Activated CD4-positive, alpha-beta T cell treated with anti-CD3 and anti-CD28 coated beads for 36 hours (primary cell): ENCODE data around the gene CLDN24. TPM values are rescaled to one million over a fixed set of nuclear protein-coding genes. Genes with fewer than 3 reads are reported as not detected.
A peak's percentile ranks its signal among the peaks of the same experiment; 100 is the strongest.

Source experiments
- ATAC-seq: fragments of 200-7000 bp; cut with Tn5 transposase; one replicate; pipeline ENCODE4 v1.10.0; 2021; ENCODE audit warnings: mild to moderate bottlenecking, moderate library complexity
- CTCF ChIA-PET: fragments of 350-600 bp; sonication (Branson Sonifier 250); formaldehyde crosslinking; loops from one replicate; lab custom pipeline; 2021; ENCODE audit warnings: antibody characterized with exemption; lab: Charles Lee
- POLR2A ChIA-PET: fragments of 350-600 bp; sonication (Branson Sonifier 250); formaldehyde crosslinking; loops from one replicate; lab custom pipeline; 2021; ENCODE audit warnings: antibody characterized with exemption, inconsistent platforms; lab: Charles Lee
- DNase-seq: peaks from one replicate; pipeline ENCODE4 v3.0.0-alpha.2; 2020
- H3K27ac Mint-ChIP-seq: one replicate; pipeline ENCODE4 v1.8.0; 2021; ENCODE audit warnings: mixed read lengths
- H3K27me3 Mint-ChIP-seq: one replicate; pipeline ENCODE4 v1.8.0; 2021; ENCODE audit warnings: mixed read lengths
- H3K36me3 Mint-ChIP-seq: one replicate; pipeline ENCODE4 v1.8.0; 2021; ENCODE audit warnings: low read depth, mixed read lengths
- H3K4me1 Mint-ChIP-seq: one replicate; pipeline ENCODE4 v1.8.0; 2021; ENCODE audit warnings: mixed read lengths
- H3K4me3 Mint-ChIP-seq: one replicate; pipeline ENCODE4 v1.8.0; 2021; ENCODE audit warnings: mild to moderate bottlenecking, moderate library complexity, mixed read lengths
- H3K9me3 Mint-ChIP-seq: one replicate; pipeline ENCODE4 v1.8.0; 2021; ENCODE audit warnings: low read depth, mixed read lengths
- intact Hi-C, 2 experiments: fragments of 100-400 bp; cut with DNase I in 1 of 2; cut with micrococcal nuclease in 1 of 2; formaldehyde crosslinking; loops; one replicate each; pipeline versions ENCODE4 v1.14.2 to v1.15.1; 2022 to 2024; cut with DNase I, micrococcal nuclease
- total RNA-seq, 2 experiments: library from RNA; stranded (reverse); gene quantifications; one replicate each; pipeline ENCODE4 v1.2.3, GENCODE V29; 2021

Gene CLDN24
- total RNA-seq, 2 experiments from 2014 or later, result not detected

DNA sequence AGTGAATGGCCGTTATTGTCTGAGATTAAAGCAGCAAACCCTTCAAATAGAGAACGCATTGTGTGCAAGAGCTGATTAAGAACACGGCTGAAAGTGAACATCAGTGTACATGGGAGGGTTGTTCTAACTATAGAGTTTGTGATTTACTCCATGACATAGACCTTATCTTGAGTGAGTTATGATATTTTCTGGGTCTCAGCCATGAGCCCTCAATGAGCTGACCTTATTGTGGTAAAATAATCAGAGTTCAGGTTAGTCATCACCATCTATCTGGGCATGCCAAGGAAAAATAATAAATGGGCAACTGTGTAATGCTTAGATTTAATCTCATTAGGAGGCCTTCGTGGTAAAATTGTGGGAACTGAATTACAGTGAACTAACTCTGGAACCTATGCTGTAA, 33.2 kb upstream of the CLDN24 start:
- ATAC-seq, result no peak
- intact Hi-C loops, result no loop called here
- no peak for DNase-seq
- H3K4me1 Mint-ChIP-seq, result peaks cover 2% of the 10 kb centered on the region
- H3K36me3 Mint-ChIP-seq, result peaks cover 1% of the 10 kb centered on the region
- H3K9me3 Mint-ChIP-seq, result no peaks in the 10 kb centered on the region
- H3K4me3 Mint-ChIP-seq, result no peak overlapping the region
- ChIA-PET CTCF (interaction anchor here (0.9 kb wide), 1 partner anchor 14 kb away, joined by 3 read pairs; no protein-coding TSS in a partner anchor), POLR2A (no interaction called here)
- H3K27me3 Mint-ChIP-seq, result peaks cover 8% of the 10 kb centered on the region
- H3K27ac Mint-ChIP-seq, result no peak overlapping the region

DNA sequence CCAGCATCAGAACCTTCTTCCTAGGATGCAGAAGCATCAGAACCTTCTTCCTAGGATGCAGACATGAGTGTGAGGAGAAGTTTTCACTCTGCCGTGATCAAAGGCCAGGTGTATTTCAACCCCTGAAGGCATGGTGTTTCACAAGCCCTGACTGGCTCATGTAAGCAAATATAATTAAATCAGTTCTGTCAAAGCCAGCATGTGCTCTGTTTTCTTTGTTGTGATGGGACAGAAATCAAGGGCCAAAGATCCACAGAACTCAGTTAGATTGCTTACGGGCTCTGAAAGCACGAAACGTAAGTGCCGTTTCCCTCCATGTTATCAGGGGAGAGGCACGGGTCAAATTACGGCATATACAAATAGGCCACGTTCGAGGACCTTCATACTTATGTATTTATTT, 32.0 kb upstream of the CLDN24 start:
- ChIA-PET CTCF (no interaction called here), POLR2A (no interaction called here)
- H3K36me3 Mint-ChIP-seq, result peaks cover 4% of the 10 kb centered on the region
- H3K27ac Mint-ChIP-seq, result no peak overlapping the region
- no peaks in the 10 kb centered on the region for H3K9me3 Mint-ChIP-seq
- H3K4me1 Mint-ChIP-seq, result peaks cover 9% of the 10 kb centered on the region
- intact Hi-C loops, result no loop called here
- DNase-seq, result no peak
- no peak overlapping the region for H3K4me3 Mint-ChIP-seq
- H3K27me3 Mint-ChIP-seq, result peaks cover 13% of the 10 kb centered on the region
- ATAC-seq, result no peak

DNA sequence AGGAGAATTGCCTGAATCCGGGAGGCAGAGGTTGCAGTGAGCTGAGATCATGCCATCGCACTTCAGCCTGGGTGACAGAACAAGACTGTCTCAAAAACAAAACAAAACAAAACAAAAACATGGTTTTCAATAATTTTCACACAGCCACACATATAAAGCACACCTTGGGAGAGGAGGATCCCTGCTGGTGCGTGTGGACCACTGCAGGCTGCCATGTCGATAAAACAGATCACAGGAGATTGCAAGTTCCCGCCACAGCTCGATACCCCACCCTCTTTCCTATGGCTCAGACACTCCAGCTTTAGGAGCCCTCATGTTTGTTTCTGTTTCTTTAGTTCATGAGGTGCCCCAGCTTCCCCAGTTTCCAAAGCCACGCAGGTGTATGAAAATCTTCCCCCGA, 31.3 kb upstream of the CLDN24 start:
- peaks cover 13% of the 10 kb centered on the region for H3K27me3 Mint-ChIP-seq
- peaks cover 15% of the 10 kb centered on the region for H3K4me1 Mint-ChIP-seq
- ChIA-PET CTCF (no interaction called here), POLR2A (no interaction called here)
- no peak overlapping the region for H3K27ac Mint-ChIP-seq
- no peak overlapping the region for H3K4me3 Mint-ChIP-seq
- DNase-seq, result no peak
- intact Hi-C loops, result no loop called here
- H3K9me3 Mint-ChIP-seq, result no peaks in the 10 kb centered on the region
- no peak for ATAC-seq
- H3K36me3 Mint-ChIP-seq, result peaks cover 4% of the 10 kb centered on the region

GRCh38 chr4:183352546-183352945, 30.3 kb upstream of the CLDN24 start:
- POLR2A ChIA-PET, result no interaction called here
- no peak for ATAC-seq
- Mint-ChIP-seq H3K4me1 (peaks cover 17% of the 10 kb centered on the region), H3K27me3 (peaks cover 13% of the 10 kb centered on the region), H3K9me3 (no peaks in the 10 kb centered on the region), H3K36me3 (peaks cover 4% of the 10 kb centered on the region), H3K27ac (no peak overlapping the region), H3K4me3 (no peak overlapping the region)
- CTCF ChIA-PET, result interaction anchor here (0.7 kb wide), 1 partner anchor 22 kb away, joined by 3 read pairs; no protein-coding TSS in a partner anchor
- intact Hi-C loops, result no loop called here
- DNase-seq, result no peak

- Mint-ChIP-seq H3K27ac (peak overlapping the region; percentile 60), H3K9me3 (no peaks in the 10 kb centered on the region), H3K4me3 (no peak overlapping the region), H3K4me1 (peaks cover 17% of the 10 kb centered on the region), H3K27me3 (peaks cover 12% of the 10 kb centered on the region), H3K36me3 (peaks cover 4% of the 10 kb centered on the region)
- DNase-seq, result no peak
- ATAC-seq, result no peak
- intact Hi-C loops, result no loop called here
- ChIA-PET CTCF (no interaction called here), POLR2A (no interaction called here)
Measured at GRCh38 chr4:183350317-183351071, 28.3 kb upstream of the CLDN24 start.

GRCh38 chr4:183349673-183350072, 27.4 kb upstream of the CLDN24 start:
- peaks cover 16% of the 10 kb centered on the region for H3K27me3 Mint-ChIP-seq
- intact Hi-C loops, result loop anchor here (1.0 to 5.0 kb wide), 3 partner anchors 48 to 58 kb away; no protein-coding TSS in a partner anchor
- H3K36me3 Mint-ChIP-seq, result peaks cover 4% of the 10 kb centered on the region
- DNase-seq (peak; percentile 25), ATAC-seq (no peak)
- peak overlapping the region; percentile 37 for H3K27ac Mint-ChIP-seq
- H3K9me3 Mint-ChIP-seq, result no peaks in the 10 kb centered on the region
- peaks cover 17% of the 10 kb centered on the region for H3K4me1 Mint-ChIP-seq
- POLR2A ChIA-PET, result no interaction called here
- no peak overlapping the region for H3K4me3 Mint-ChIP-seq
- CTCF ChIA-PET, result no interaction called here

DNA sequence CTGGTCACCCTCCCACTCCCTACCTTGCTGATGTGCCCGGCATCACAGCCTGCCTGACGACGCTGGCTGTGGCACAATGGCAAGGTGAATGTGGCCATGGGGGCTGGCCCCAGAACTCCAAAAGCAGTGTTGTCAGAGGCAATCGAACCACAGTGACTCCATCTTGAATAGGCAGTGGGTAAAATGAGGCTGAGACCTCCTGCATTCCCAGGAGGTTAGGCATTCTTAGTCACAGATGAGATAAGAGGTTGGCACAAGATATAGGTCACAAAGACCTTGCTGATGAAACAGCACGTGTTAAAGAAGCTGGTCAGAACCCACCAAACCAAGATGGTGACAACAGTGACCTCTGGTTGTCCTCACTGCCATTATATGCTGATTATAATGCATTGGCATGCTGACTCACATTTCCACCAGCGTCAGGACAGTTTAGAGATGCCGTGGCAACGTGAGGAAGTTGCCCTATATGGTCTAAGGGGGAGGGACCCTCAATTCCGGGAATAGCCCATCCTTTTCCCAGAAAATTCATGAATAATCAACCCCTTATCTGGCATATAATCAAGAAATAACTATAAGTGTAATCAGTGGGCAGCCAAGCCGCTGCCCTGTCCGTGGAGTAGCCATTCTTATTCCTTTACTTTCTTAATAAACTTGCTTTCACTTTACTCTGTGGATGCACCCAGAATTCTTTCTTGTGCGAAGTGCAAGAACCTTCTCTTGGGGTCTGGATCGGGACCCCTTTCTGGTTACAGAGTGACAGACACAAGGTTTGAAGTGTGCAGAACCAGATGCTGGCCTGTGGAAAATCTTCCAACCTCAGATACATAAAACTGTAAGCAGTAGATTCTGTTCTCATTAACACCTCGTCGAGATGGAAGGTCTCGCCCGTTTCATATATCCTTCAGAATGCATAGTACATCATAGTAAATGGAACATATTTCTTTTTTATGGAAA, 26.8 kb upstream of the CLDN24 start:
- H3K27me3 Mint-ChIP-seq, result peaks cover 20% of the 10 kb centered on the region
- peak overlapping the region; percentile 37 for H3K27ac Mint-ChIP-seq
- intact Hi-C loops, result loop anchor here (1.0 to 5.0 kb wide), 3 partner anchors 48 to 58 kb away; no protein-coding TSS in a partner anchor
- H3K9me3 Mint-ChIP-seq, result no peaks in the 10 kb centered on the region
- CTCF ChIA-PET, result no interaction called here
- peaks cover 17% of the 10 kb centered on the region for H3K4me1 Mint-ChIP-seq
- no peak overlapping the region for H3K4me3 Mint-ChIP-seq
- POLR2A ChIA-PET, result no interaction called here
- DNase-seq (peak; percentile 67), ATAC-seq (peak; percentile 95)
- peaks cover 4% of the 10 kb centered on the region for H3K36me3 Mint-ChIP-seq

DNA sequence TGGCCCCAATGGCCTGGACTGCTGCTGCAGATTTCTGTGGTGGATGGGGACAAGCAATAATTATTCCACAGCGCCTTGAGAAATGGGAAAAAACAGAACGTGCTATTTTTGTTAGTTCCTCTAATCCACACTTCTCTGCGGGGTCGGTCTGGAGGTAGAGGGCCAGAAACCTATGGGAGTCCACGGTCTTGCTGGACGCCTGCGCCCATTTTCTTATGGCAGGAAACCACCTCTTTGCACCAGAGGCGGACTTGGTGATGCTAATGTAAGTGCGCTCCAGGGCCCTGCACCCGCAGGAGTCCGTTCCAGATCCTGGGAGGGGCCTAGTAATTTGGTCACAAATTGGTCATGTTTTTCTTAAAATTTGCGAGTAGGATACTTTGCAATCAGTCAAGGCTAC, 25.9 kb upstream of the CLDN24 start:
- H3K36me3 Mint-ChIP-seq, result peaks cover 4% of the 10 kb centered on the region
- POLR2A ChIA-PET, result no interaction called here
- no peak for ATAC-seq
- CTCF ChIA-PET, result no interaction called here
- no peak for DNase-seq
- H3K4me1 Mint-ChIP-seq, result peaks cover 17% of the 10 kb centered on the region
- peaks cover 20% of the 10 kb centered on the region for H3K27me3 Mint-ChIP-seq
- no peak overlapping the region for H3K4me3 Mint-ChIP-seq
- intact Hi-C loops, result loop anchor here in 1 of 2 experiments (2.0 to 5.0 kb wide), 2 partner anchors 49 to 59 kb away; no protein-coding TSS in a partner anchor
- H3K27ac Mint-ChIP-seq, result peak overlapping the region; percentile 24
- no peaks in the 10 kb centered on the region for H3K9me3 Mint-ChIP-seq

DNA sequence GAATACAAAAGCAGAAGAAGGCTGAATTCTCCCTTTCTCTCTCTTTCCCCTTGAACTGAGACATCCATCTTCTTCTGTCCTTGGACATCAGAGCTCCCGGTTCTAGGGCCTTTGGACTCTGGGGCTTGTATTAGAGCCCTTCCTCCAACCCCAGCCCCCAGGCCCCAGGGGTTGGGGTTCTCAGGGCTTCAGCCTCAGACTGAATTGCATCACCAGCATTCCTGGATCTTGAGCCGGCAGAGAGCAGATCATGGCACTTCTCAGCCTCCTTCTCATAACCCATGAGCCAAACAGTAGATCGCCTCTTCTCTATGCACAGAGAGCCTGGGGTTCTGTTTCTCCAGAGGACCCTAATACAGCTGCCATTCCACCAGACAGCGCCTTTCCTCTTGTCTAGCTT, 25.3 kb upstream of the CLDN24 start:
- Mint-ChIP-seq H3K27ac (no peak overlapping the region), H3K9me3 (no peaks in the 10 kb centered on the region), H3K4me1 (peaks cover 17% of the 10 kb centered on the region), H3K36me3 (peaks cover 4% of the 10 kb centered on the region), H3K27me3 (peaks cover 22% of the 10 kb centered on the region), H3K4me3 (no peak overlapping the region)
- CTCF ChIA-PET, result interaction anchor here (0.6 kb wide), 1 partner anchor 1834 kb away, joined by 5 read pairs; no protein-coding TSS in a partner anchor
- intact Hi-C loops, result loop anchor here in 1 of 2 experiments (5.0 kb wide), 1 partner anchor 50 kb away; no protein-coding TSS in a partner anchor
- no peak for ATAC-seq
- no peak for DNase-seq
- POLR2A ChIA-PET, result no interaction called here

- intact Hi-C loops, result loop anchor here in 1 of 2 experiments (5.0 kb wide), 1 partner anchor 50 kb away; no protein-coding TSS in a partner anchor
- ChIA-PET CTCF (interaction anchor here (0.6 kb wide), 1 partner anchor 1834 kb away, joined by 5 read pairs; no protein-coding TSS in a partner anchor), POLR2A (no interaction called here)
- Mint-ChIP-seq H3K4me1 (peaks cover 17% of the 10 kb centered on the region), H3K27me3 (peaks cover 22% of the 10 kb centered on the region), H3K36me3 (peaks cover 4% of the 10 kb centered on the region), H3K27ac (no peak overlapping the region), H3K9me3 (no peaks in the 10 kb centered on the region), H3K4me3 (no peak overlapping the region)
- ATAC-seq (no peak), DNase-seq (no peak)
Measured at GRCh38 chr4:183347146-183347545, 24.9 kb upstream of the CLDN24 start.

DNA sequence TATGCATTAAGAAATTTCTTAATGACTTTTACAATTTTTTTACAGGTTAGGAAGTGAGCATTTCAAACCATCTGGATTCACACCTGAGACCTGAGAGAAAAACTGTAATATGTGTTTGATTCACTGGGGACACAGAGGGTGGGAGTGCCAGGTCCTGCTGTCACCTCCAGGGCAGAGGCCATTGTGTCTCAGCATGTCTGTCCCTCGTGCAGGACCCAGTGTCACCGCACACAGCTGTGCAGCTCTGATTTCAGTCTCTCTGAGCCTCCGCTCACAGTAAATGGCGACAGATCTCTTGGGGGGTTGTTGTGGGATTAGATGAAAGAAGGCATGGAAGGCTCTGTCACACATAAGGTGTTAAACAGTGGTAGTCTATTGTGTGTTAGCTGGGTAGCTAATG, 23.0 kb upstream of the CLDN24 start:
- POLR2A ChIA-PET, result no interaction called here
- H3K27me3 Mint-ChIP-seq, result peaks cover 19% of the 10 kb centered on the region
- CTCF ChIA-PET, result interaction anchor here (0.7 kb wide), 1 partner anchor 188 kb away, joined by 3 read pairs; no protein-coding TSS in a partner anchor
- H3K9me3 Mint-ChIP-seq, result no peaks in the 10 kb centered on the region
- H3K4me1 Mint-ChIP-seq, result peaks cover 14% of the 10 kb centered on the region
- no peak overlapping the region for H3K4me3 Mint-ChIP-seq
- peaks cover 1% of the 10 kb centered on the region for H3K36me3 Mint-ChIP-seq
- ATAC-seq (no peak), DNase-seq (no peak)
- H3K27ac Mint-ChIP-seq, result no peak overlapping the region
- intact Hi-C loops, result loop anchor here in 1 of 2 experiments (5.0 kb wide), 1 partner anchor 52 kb away; no protein-coding TSS in a partner anchor
